Loucy (cell line): ENCODE data around the gene GGN.

ENCODE experiments used
- H2AFZ ChIP-seq: fragments of 200-600 bp; sonication (generic); 2 replicates; pipeline ENCODE4 v1.6.0; 2016; ENCODE audit warnings: antibody characterized with exemption, mild to moderate bottlenecking, low read length, moderate library complexity
- H3F3A ChIP-seq: fragments of 200-600 bp; 2 replicates; pipeline ENCODE4 v1.6.0; 2016; ENCODE audit warnings: antibody characterized with exemption, low read depth, mild to moderate bottlenecking
- H3K27me3 ChIP-seq: fragments of 200-600 bp; sonication (generic); 2 replicates; pipeline ENCODE4 v1.6.1; 2014; ENCODE audit warnings: low read length, mild to moderate bottlenecking; ENCODE audit not compliant: insufficient read depth, poor library complexity, severe bottlenecking
- H3K36me3 ChIP-seq: fragments of 200-600 bp; sonication (generic); 2 replicates; pipeline ENCODE4 v1.6.1; 2016; ENCODE audit warnings: low read length; ENCODE audit not compliant: insufficient read depth
- H3K4me1 ChIP-seq: fragments of 200-600 bp; sonication (generic); 2 replicates; pipeline ENCODE4 v1.5.1; 2014; ENCODE audit warnings: low read length, mild to moderate bottlenecking; ENCODE audit not compliant: insufficient read depth, poor library complexity, severe bottlenecking
- H3K4me2 ChIP-seq: fragments of 200-600 bp; sonication (generic); 2 replicates; pipeline ENCODE4 v1.6.0; 2014; ENCODE audit warnings: antibody characterized with exemption, low read length, low read depth, mild to moderate bottlenecking; ENCODE audit not compliant: poor library complexity, severe bottlenecking
- H3K4me3 ChIP-seq: fragments of 200-600 bp; sonication (generic); 2 replicates; pipeline ENCODE4 v1.5.1; 2014; ENCODE audit warnings: low read length, mild to moderate bottlenecking, mixed read lengths; ENCODE audit not compliant: poor library complexity, severe bottlenecking
- H3K79me2 ChIP-seq: fragments of 200-600 bp; sonication (generic); 2 replicates; pipeline ENCODE4 v1.6.1; 2014; ENCODE audit warnings: low read length; ENCODE audit not compliant: insufficient read depth
- H3K9ac ChIP-seq: fragments of 200-600 bp; sonication (generic); 2 replicates; pipeline ENCODE4 v1.6.0; 2014; ENCODE audit warnings: mild to moderate bottlenecking, low read depth, low read length, moderate library complexity; ENCODE audit not compliant: poor library complexity, severe bottlenecking
- H3K9me2 ChIP-seq: fragments of 200-600 bp; sonication (generic); replicated peaks from 2 replicates; pipeline ENCODE4 v1.6.1; 2016; ENCODE audit warnings: low read depth, low read length, mixed read lengths
- H3K9me3 ChIP-seq: fragments of 200-600 bp; sonication (generic); 2 replicates; pipeline ENCODE4 v1.6.1; 2014; ENCODE audit warnings: mild to moderate bottlenecking, antibody characterized with exemption, low read length, low read depth; ENCODE audit not compliant: insufficient read depth
- H4K20me1 ChIP-seq: fragments of 200-600 bp; sonication (generic); 2 replicates; pipeline ENCODE4 v1.6.0; 2014; ENCODE audit warnings: antibody characterized with exemption, low read length, mild to moderate bottlenecking; ENCODE audit not compliant: insufficient read depth, poor library complexity, severe bottlenecking
- EZH2phosphoT487 ChIP-seq: fragments of 200-600 bp; IDR thresholded peaks from 2 replicates; pipeline ENCODE4 v1.6.1; 2018; ENCODE audit warnings: antibody characterized with exemption, mild to moderate bottlenecking, moderate library complexity, borderline replicate concordance
- TF ChIP-seq, protein P1 (sequence below): fragments of 200-600 bp; sonication (generic); conservative IDR thresholded peaks from 2 replicates; pipeline ENCODE4 v1.5.1; 2014; ENCODE audit warnings: mild to moderate bottlenecking, antibody characterized with exemption, low read length

The GGN gene

DNA sequence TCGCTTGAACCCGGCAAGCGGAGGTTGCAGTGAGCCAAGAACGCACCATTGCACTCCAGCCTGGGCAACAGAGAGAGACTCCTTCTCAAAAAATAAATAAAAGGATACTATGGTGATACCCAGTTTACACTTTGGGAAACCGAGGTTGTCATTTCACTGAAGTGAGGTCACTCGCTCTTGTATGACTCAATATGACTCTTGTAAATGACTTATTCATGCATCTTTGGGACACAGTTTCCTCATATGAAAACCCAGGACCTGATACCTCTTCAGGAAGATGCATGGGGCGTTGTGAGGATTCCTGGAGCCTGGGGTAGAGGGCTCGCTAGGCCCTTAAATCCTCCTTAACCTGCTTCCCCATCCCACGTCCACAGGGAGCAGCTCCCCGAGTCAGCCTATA, 9.0 kb downstream of the GGN start:
- no peaks in the 10 kb centered on the region for H3K27me3 ChIP-seq
- H3K79me2 ChIP-seq, result peaks cover 49% of the 10 kb centered on the region
- no peaks in the 10 kb centered on the region for H3K9me3 ChIP-seq
- H3K9me2 ChIP-seq, result no peaks in the 10 kb centered on the region
- H3K4me1 ChIP-seq, result peaks cover 19% of the 10 kb centered on the region
- TF ChIP-seq, protein P1, sequence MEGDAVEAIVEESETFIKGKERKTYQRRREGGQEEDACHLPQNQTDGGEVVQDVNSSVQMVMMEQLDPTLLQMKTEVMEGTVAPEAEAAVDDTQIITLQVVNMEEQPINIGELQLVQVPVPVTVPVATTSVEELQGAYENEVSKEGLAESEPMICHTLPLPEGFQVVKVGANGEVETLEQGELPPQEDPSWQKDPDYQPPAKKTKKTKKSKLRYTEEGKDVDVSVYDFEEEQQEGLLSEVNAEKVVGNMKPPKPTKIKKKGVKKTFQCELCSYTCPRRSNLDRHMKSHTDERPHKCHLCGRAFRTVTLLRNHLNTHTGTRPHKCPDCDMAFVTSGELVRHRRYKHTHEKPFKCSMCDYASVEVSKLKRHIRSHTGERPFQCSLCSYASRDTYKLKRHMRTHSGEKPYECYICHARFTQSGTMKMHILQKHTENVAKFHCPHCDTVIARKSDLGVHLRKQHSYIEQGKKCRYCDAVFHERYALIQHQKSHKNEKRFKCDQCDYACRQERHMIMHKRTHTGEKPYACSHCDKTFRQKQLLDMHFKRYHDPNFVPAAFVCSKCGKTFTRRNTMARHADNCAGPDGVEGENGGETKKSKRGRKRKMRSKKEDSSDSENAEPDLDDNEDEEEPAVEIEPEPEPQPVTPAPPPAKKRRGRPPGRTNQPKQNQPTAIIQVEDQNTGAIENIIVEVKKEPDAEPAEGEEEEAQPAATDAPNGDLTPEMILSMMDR, result no peak
- TF ChIP-seq EZH2phosphoT487, result no peak
- no peak overlapping the region for H2AFZ ChIP-seq
- peaks cover 41% of the 10 kb centered on the region; the same call in 1 of the 2 replicates for H3K36me3 ChIP-seq
- no peak overlapping the region for H3K4me3 ChIP-seq
- peaks cover 24% of the 10 kb centered on the region for H4K20me1 ChIP-seq
- no peak overlapping the region for H3K9ac ChIP-seq
- H3F3A ChIP-seq, result no peaks in the 10 kb centered on the region
- H3K4me2 ChIP-seq, result no peak overlapping the region

DNA sequence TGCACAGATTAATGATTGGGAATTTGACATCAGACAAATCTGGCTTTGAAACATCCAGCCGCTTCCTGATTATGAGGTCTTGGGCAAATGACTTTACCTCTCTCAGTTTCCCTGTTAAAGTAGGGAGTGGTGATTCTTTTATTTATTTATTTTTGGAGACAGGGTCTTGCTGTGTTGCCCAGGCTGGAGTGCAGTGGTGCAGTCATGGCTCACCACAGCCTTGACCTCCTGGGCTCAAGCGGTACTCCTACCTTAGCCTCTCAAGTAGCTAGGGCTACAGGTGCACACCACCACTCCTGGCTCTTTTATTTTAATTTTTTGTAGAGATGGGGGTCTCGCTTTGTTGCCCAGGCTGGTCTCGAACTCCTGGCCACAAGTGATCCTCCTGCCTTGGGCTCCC, 10.8 kb downstream of the GGN start:
- Histone ChIP-seq H4K20me1 (peaks cover 24% of the 10 kb centered on the region), H2AFZ (no peak overlapping the region), H3K9me3 (no peaks in the 10 kb centered on the region), H3K79me2 (peaks cover 49% of the 10 kb centered on the region), H3K36me3 (peaks cover 26% of the 10 kb centered on the region; the same call in 1 of the 2 replicates), H3K27me3 (no peaks in the 10 kb centered on the region), H3F3A (no peaks in the 10 kb centered on the region), H3K4me1 (peaks cover 20% of the 10 kb centered on the region), H3K9me2 (no peaks in the 10 kb centered on the region), H3K9ac (peak overlapping the region; percentile 83), H3K4me3 (peak overlapping the region; percentile 80), H3K4me2 (peak overlapping the region; percentile 99)
- TF ChIP-seq, protein P1, result no peak
- TF ChIP-seq EZH2phosphoT487, result no peak

DNA sequence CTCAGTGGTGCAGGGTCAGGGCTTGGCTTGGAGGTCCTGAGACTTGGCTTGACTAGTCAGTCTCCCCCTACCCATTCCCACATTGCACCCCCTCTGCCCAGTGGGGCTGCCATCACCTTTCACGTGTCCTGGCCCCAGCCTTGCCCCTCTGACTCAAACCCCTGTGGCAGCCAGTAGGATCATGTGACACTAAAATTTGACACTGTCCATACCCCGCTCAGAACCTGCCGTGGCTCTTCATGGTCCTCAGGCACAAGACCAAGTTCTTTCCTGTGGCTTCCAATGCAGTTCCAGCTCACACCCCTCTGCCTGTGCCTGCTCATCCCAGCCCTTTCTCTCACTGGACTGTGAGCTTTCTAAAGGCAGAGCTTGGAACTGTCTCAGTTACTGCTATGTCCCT, 11.3 kb downstream of the GGN start:
- Histone ChIP-seq H3K27me3 (no peaks in the 10 kb centered on the region), H3F3A (no peaks in the 10 kb centered on the region), H3K36me3 (peaks cover 21% of the 10 kb centered on the region; the same call in 1 of the 2 replicates), H3K4me3 (peak overlapping the region; percentile 80), H3K4me2 (peak overlapping the region; percentile 99), H2AFZ (no peak overlapping the region), H3K9me3 (no peaks in the 10 kb centered on the region), H4K20me1 (peaks cover 24% of the 10 kb centered on the region), H3K9ac (peak overlapping the region; percentile 83), H3K79me2 (peaks cover 49% of the 10 kb centered on the region), H3K4me1 (peaks cover 20% of the 10 kb centered on the region), H3K9me2 (no peaks in the 10 kb centered on the region)
- TF ChIP-seq, protein P1, result no peak
- TF ChIP-seq EZH2phosphoT487, result no peak
